Sigmoid colon (tissue), 7 donors: ENCODE results near the gene XYLT1. TPM values are rescaled to one million over a fixed set of nuclear protein-coding genes. Genes with fewer than 3 reads are reported as not detected.
A peak's percentile ranks its signal among the peaks of the same experiment; 100 is the strongest.

Experiments used
- DNase-seq: peaks from one replicate; pipeline ENCODE4 v3.0.0-alpha.2; 2019
- H3K27ac ChIP-seq, 4 donors: fragments of 200-600 bp; sonication (generic); one replicate each; pipeline ENCODE4 v1.5.1; 2016 to 2019; ENCODE audit warnings: mild to moderate bottlenecking in 1 of 4
- H3K27me3 ChIP-seq, 3 donors: fragments of 200-600 bp; sonication (generic); one replicate each; pipeline ENCODE4 v1.5.1; 2019; ENCODE audit warnings: mild to moderate bottlenecking in 1 of 3
- H3K36me3 ChIP-seq, 4 donors: fragments of 200-600 bp; sonication (generic); one replicate each; pipeline ENCODE4 v1.5.1; 2016 to 2019
- H3K4me1 ChIP-seq, 4 donors: fragments of 200-600 bp; sonication (generic); one replicate each; pipeline ENCODE4 v1.5.1; 2017 to 2019
- H3K4me3 ChIP-seq, 4 donors: fragments of 200-600 bp; sonication (generic); one replicate each; pipeline ENCODE4 v1.5.1; 2017 to 2019; ENCODE audit warnings: mild to moderate bottlenecking in 2 of 4, moderate library complexity in 1 of 4
- H3K9me3 ChIP-seq, 4 donors: fragments of 200-600 bp in 3 of 4; sonication (generic) in 3 of 4; one replicate each; pipeline versions ENCODE4 v1.5.1 to v1.6.1; 2013 to 2019
- CTCF ChIP-seq, 4 experiments: fragments of 450-650 bp in 3 of 4; fragments of 200-600 bp in 1 of 4; IDR thresholded peaks; one replicate each; pipeline ENCODE4 v1.5.1; 2016 to 2019; ENCODE audit warnings: antibody characterized with exemption in 4 of 4, mild to moderate bottlenecking in 3 of 4, moderate library complexity in 2 of 4
- EP300 ChIP-seq, 4 donors: sonication (generic); formaldehyde crosslinking; IDR thresholded peaks; one replicate each; pipeline ENCODE4 v1.6.1; 2017; ENCODE audit warnings: antibody characterized with exemption in 4 of 4
- POLR2A ChIP-seq, 2 donors: fragments of 450-650 bp; IDR thresholded peaks; one replicate each; pipeline ENCODE4 v1.6.1; 2016; ENCODE audit warnings: antibody characterized with exemption in 2 of 2, mild to moderate bottlenecking in 2 of 2, moderate library complexity in 2 of 2
- POLR2AphosphoS5 ChIP-seq, 4 donors: sonication (generic); formaldehyde crosslinking; IDR thresholded peaks; one replicate each; pipeline ENCODE4 v1.6.1; 2017; ENCODE audit warnings: antibody characterized with exemption in 4 of 4
- WGBS, 2 donors: extraction: QIAGEN DNeasy Blood & Tissue Kit; methylation state at CpG; one replicate each; pipeline ENCODE4 v1.1.7; 2013; 5-methylcytosine and 5-hydroxymethylcytosine counted together
- intact Hi-C: fragments of 100-400 bp; cut with DNase I; formaldehyde crosslinking; loops from one replicate; pipeline ENCODE4 v1.15.1; 2023
- polyA plus RNA-seq, 3 donors: library from polyadenylated mRNA; stranded (reverse); fragments of 200-250 nt; gene quantifications; one replicate each; pipeline ENCODE4 v1.2.3, GENCODE V29; 2013
- total RNA-seq, 4 donors: library from RNA; depleted of rRNA; stranded (reverse); fragments of >200 nt; gene quantifications; one replicate each; pipeline ENCODE4 v1.1.0, GENCODE V29; 2016
- donor health status: healthy with polysubstance abuse.
- donor health status: Bipolar disorder and iron deficiency.
- donor health status: healthy.

Gene XYLT1
- total and polyA plus RNA-seq, 7 donors = 0.60 to 33.2 (median 23.0) TPM

- no peak for DNase-seq
- Histone ChIP-seq H3K36me3 (no peaks in the 10 kb centered on the region), H3K4me1 (no peaks in the 10 kb centered on the region), H3K27me3 (peaks cover 0 to 5% (median 0%) of the 10 kb centered on the region in 3 donors), H3K27ac (no peak overlapping the region), H3K9me3 (no peaks in the 10 kb centered on the region), H3K4me3 (no peak overlapping the region)
- TF ChIP-seq CTCF (IDR thresholded peaks at IDR 0.05) = no peak
- 87 to 89% methylated on average over 10 of the region's 10 CpGs for WGBS, 2 donors
- intact Hi-C loops = no loop called here
Measured at GRCh38 chr16:17515421-17516210, 44.9 kb upstream of the XYLT1 start.

- Histone ChIP-seq H3K4me3 (no peak overlapping the region), H3K27ac (no peak overlapping the region), H3K36me3 (no peaks in the 10 kb centered on the region), H3K4me1 (no peaks in the 10 kb centered on the region), H3K27me3 (no peaks in the 10 kb centered on the region), H3K9me3 (no peaks in the 10 kb centered on the region)
- TF ChIP-seq POLR2A (IDR thresholded peaks at IDR 0.05) (no peak), POLR2AphosphoS5 (IDR thresholded peaks at IDR 0.05) (no peak), EP300 (IDR thresholded peaks at IDR 0.05) (no peak), CTCF (IDR thresholded peaks at IDR 0.05) (no peak)
- no peak for DNase-seq
- 62 to 66% methylated on average over 6 of the region's 6 CpGs for WGBS, 2 donors
- intact Hi-C loops = no loop called here
Measured at GRCh38 chr16:17512636-17513220, 42.0 kb upstream of the XYLT1 start.

- no peak for DNase-seq
- intact Hi-C loops = no loop called here
- H3K27me3 ChIP-seq = no peaks in the 10 kb centered on the region
- TF ChIP-seq CTCF (IDR thresholded peaks at IDR 0.05) = no peak
- peak in 1 of 4 donors; percentile 19 for TF ChIP-seq POLR2AphosphoS5 (IDR thresholded peaks at IDR 0.05)
- TF ChIP-seq EP300 (IDR thresholded peaks at IDR 0.05) = no peak
- H3K4me3 ChIP-seq = no peak overlapping the region
- no peaks in the 10 kb centered on the region for H3K4me1 ChIP-seq
- no peaks in the 10 kb centered on the region for H3K9me3 ChIP-seq
- H3K27ac ChIP-seq = no peak overlapping the region
- H3K36me3 ChIP-seq = no peaks in the 10 kb centered on the region
Measured at GRCh38 chr16:17511340-17511739, 40.6 kb upstream of the XYLT1 start.

- Histone ChIP-seq H3K4me3 (no peak overlapping the region), H3K4me1 (no peaks in the 10 kb centered on the region), H3K27ac (no peak overlapping the region), H3K36me3 (no peaks in the 10 kb centered on the region), H3K27me3 (no peaks in the 10 kb centered on the region), H3K9me3 (no peaks in the 10 kb centered on the region)
- WGBS, 2 donors = 96% methylated on average over 3 of the region's 3 CpGs
- DNase-seq = no peak
- intact Hi-C loops = no loop called here
- no peak for TF ChIP-seq POLR2AphosphoS5 (IDR thresholded peaks at IDR 0.05)
- TF ChIP-seq POLR2A (IDR thresholded peaks at IDR 0.05) = no peak
- no peak for TF ChIP-seq EP300 (IDR thresholded peaks at IDR 0.05)
- no peak for TF ChIP-seq CTCF (IDR thresholded peaks at IDR 0.05)
Measured at GRCh38 chr16:17510567-17510966, 39.8 kb upstream of the XYLT1 start.
